A549 (cell line): ENCODE measurements around the gene CRK. TPM values are rescaled to one million over a fixed set of nuclear protein-coding genes. Genes with fewer than 3 reads are reported as not detected.

Experiments used
- ATAC-seq, 2 experiments: fragments of 200-7000 bp in 1 of 2; fragments of >200 bp in 1 of 2; cut with Nextera tagmentation in 1 of 2; cut with Tn5 transposase in 1 of 2; 3 replicates each; pipeline versions ENCODE4 v1.8.0 to v1.9.1; 2018 to 2020; ENCODE audit warnings: mild to moderate bottlenecking in 1 of 2, moderate library complexity in 1 of 2
- CTCF ChIA-PET: fragments of 300-600 bp; sonication (Branson Sonifier 250); formaldehyde crosslinking; extraction: SDS; loops from one replicate; lab custom pipeline; 2021; ENCODE audit warnings: antibody characterized with exemption, inconsistent platforms; lab: Yijun Ruan, JAX
- POLR2A ChIA-PET: fragments of 350-600 bp; formaldehyde crosslinking; extraction: SDS; loops from one replicate; lab custom pipeline; 2021; ENCODE audit warnings: antibody characterized with exemption, inconsistent platforms; lab: Yijun Ruan, JAX
- DNase-seq, 2 experiments: peaks; one replicate each; pipeline versions ENCODE4 v3.0.0 to v3.0.0-alpha.2; 2011 to 2016; ENCODE audit warnings: low read depth in 1 of 2, low spot score in 1 of 2
- FAIRE-seq: peaks from 2 replicates; lab custom pipeline; 2011; peaks lifted over from hg19 to GRCh38; lab: Jason Lieb, UNC
- H3K27ac ChIP-seq, 2 experiments: fragments of >200 bp; sonication (Bioruptor Twin); formaldehyde crosslinking; 3 replicates each; pipeline ENCODE4 v1.5.1; 2016 to 2017
- H3K4me1 ChIP-seq: fragments of >200 bp; sonication (Bioruptor Twin); formaldehyde crosslinking; 3 replicates; pipeline ENCODE4 v1.6.1; 2016
- H3K4me2 ChIP-seq: fragments of >200 bp; sonication (Bioruptor Twin); formaldehyde crosslinking; 3 replicates; pipeline ENCODE4 v1.6.1; 2016
- H3K4me3 ChIP-seq: fragments of >200 bp; sonication (Bioruptor Twin); formaldehyde crosslinking; 3 replicates; pipeline ENCODE4 v1.5.1; 2016
- H3K9me3 ChIP-seq: fragments of >200 bp; sonication (Bioruptor Twin); formaldehyde crosslinking; 3 replicates; pipeline ENCODE4 v1.6.1; 2016
- ATOH8 ChIP-seq: fragments of 250-450 bp; sonication (Bioruptor Pico); IDR thresholded peaks from 2 replicates; pipeline ENCODE4 v1.5.0; 2020; ENCODE audit warnings: low read depth, mild to moderate bottlenecking, moderate library complexity
- CEBPB ChIP-seq, 2 experiments: fragments of >200 bp in 1 of 2; sonication (Bioruptor Twin) in 1 of 2; formaldehyde crosslinking in 1 of 2; IDR thresholded peaks; 2 replicates each; pipeline ENCODE4 v1.6.1; 2012 to 2016
- EHMT2 ChIP-seq: fragments of 200-600 bp; sonication (generic); IDR thresholded peaks from 2 replicates; pipeline ENCODE4 v1.6.1; 2016; ENCODE audit warnings: antibody characterized with exemption, low read depth, mild to moderate bottlenecking, moderate library complexity
- ESRRA ChIP-seq: fragments of 150-350 bp; IDR thresholded peaks from 2 replicates; pipeline ENCODE4 v1.6.1; 2014; ENCODE audit warnings: mild to moderate bottlenecking, low read length, borderline replicate concordance
- HDAC2 ChIP-seq: fragments of 200-600 bp; sonication (generic); IDR thresholded peaks from 2 replicates; pipeline ENCODE4 v1.6.1; 2016
- HOXB5 ChIP-seq: fragments of 250-450 bp; sonication (Bioruptor Pico); IDR thresholded peaks from 2 replicates; pipeline ENCODE4 v1.5.0; 2020; ENCODE audit warnings: mild to moderate bottlenecking, moderate library complexity
- MAFK ChIP-seq: fragments of 450-650 bp; IDR thresholded peaks from 2 replicates; pipeline ENCODE4 v1.6.1; 2014; ENCODE audit not compliant: partially characterized antibody
- MAX ChIP-seq: IDR thresholded peaks from 2 replicates; pipeline ENCODE4 v1.6.1; 2012
- MAZ ChIP-seq: fragments of 150-350 bp; IDR thresholded peaks from 2 replicates; pipeline ENCODE4 v1.6.1; 2014; ENCODE audit warnings: antibody characterized with exemption, low read depth, low read length, borderline replicate concordance
- NFE2L2 ChIP-seq: fragments of 150-350 bp; conservative IDR thresholded peaks from 2 replicates; pipeline ENCODE4 v1.6.1; 2014; ENCODE audit warnings: low read length
- POLR2A ChIP-seq: IDR thresholded peaks from 2 replicates; pipeline ENCODE4 v1.6.1; 2012; ENCODE audit warnings: mild to moderate bottlenecking, low read length
- RCOR1 ChIP-seq: fragments of 150-350 bp; IDR thresholded peaks from 2 replicates; pipeline ENCODE4 v1.6.1; 2014; ENCODE audit warnings: antibody characterized with exemption, low read length, low read depth
- SREBF2 ChIP-seq: fragments of 450-650 bp; IDR thresholded peaks from 2 replicates; pipeline ENCODE4 v1.6.1; 2014; ENCODE audit warnings: mild to moderate bottlenecking, moderate library complexity
- TFCP2L1 ChIP-seq: fragments of 250-450 bp; sonication (Bioruptor Pico); IDR thresholded peaks from 2 replicates; pipeline ENCODE4 v1.5.0; 2021; ENCODE audit warnings: mild to moderate bottlenecking
- TP53 ChIP-seq: fragments of 250-450 bp; sonication (Bioruptor Pico); IDR thresholded peaks from 2 replicates; pipeline ENCODE4 v1.5.0; 2021; ENCODE audit warnings: mild to moderate bottlenecking, moderate library complexity
- ZC3H11A ChIP-seq: fragments of 450-650 bp; IDR thresholded peaks from 2 replicates; pipeline ENCODE4 v1.6.1; 2014; ENCODE audit warnings: antibody characterized with exemption, mild to moderate bottlenecking
- ZNF302 ChIP-seq: fragments of 250-450 bp; sonication (Bioruptor Pico); IDR thresholded peaks from 2 replicates; pipeline ENCODE4 v1.9.0; 2021; ENCODE audit warnings: inconsistent platforms, mild to moderate bottlenecking, moderate library complexity
- ZSCAN20 ChIP-seq: fragments of 250-450 bp; sonication (Bioruptor Pico); IDR thresholded peaks from 2 replicates; pipeline ENCODE4 v1.8.0; 2022; ENCODE audit warnings: mild to moderate bottlenecking, moderate library complexity
- WGBS: methylation state at CpG from one replicate; pipeline ENCODE4 v1.1.6; 2017; ENCODE audit errors: missing lambda C conversion rate; 5-methylcytosine and 5-hydroxymethylcytosine counted together
- polyA plus RNA-seq, 4 experiments: library from polyadenylated mRNA; depleted of rRNA in 3 of 4; stranded (reverse); fragments of >200 nt; fragmentation: RNase III in 1 of 4; extraction: RNeasy Plus Mini Kit Qiagen cat#74134 plus additional on column Dnase treatment in 1 of 4; gene quantifications; 2 replicates in 3 of 4; 3 replicates in 1 of 4; pipeline ENCODE4 v1.2.3, GENCODE V29; 2011 to 2017
- TF ChIP-seq, protein P1 (sequence below): fragments of >200 bp; sonication (Bioruptor Twin); formaldehyde crosslinking; IDR thresholded peaks from 3 replicates; pipeline ENCODE4 v1.5.1; 2016

Gene CRK
- polyA plus RNA-seq, 2 of the 4 experiments (the other 2 are of a cell fraction), result 76.5 to 124 TPM

DNA sequence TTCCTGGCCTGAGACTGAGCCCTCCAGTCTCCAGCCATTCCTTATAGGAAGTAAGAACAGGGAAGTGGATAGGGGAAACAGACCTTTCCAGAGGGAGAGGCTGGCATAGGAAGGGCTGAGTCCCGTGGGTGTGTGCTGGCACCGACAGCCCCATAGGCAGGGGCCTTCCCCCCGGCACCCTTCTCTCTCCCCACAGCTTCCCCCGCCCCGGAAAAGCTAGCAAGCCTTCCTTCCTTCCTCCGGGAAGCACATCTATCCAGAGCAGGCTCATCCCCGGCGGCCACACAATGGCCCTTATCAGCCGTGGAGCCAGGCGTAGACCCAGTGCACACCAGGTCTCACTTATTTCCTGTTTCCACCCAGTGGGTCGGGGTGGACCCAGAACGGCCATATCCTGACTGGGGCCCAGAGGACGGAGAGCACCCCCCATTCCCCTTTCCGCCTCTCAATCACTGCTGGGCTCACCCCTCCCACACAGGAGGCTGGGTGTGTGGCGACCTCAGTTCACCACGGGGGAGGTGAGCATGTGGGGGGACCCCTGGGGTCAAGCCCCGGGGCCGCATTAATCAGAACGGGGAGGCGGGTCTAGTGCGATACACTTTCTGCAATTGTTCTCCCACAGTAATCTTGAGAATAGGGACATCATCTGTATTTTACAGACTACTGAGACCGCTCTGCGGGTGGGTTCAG lies 37.4 kb upstream of the CRK start:
- Histone ChIP-seq H3K9me3 (no peaks in the 10 kb centered on the region), H3K4me3 (no peak overlapping the region), H3K4me2 (no peak overlapping the region), H3K27ac (no peak overlapping the region), H3K4me1 (peaks cover 29% of the 10 kb centered on the region)
- ChIA-PET POLR2A (interaction anchor here (0.6 kb wide), 1 partner anchor 23 kb away, joined by 6 read pairs; the partner anchor contains the start of gene INPP5K), CTCF (interaction anchor here (0.6 to 3.2 kb wide), 3 partner anchors 16 to 136 kb away, joined by 4 to 25 read pairs (median 11); partner anchors contain the start of gene INPP5K)
- ATAC-seq (no peak), DNase-seq (no peak), FAIRE-seq (no peak)
- TF ChIP-seq MAX (no peak), NFE2L2 (no peak), EHMT2 (no peak), HOXB5 (CRISPR knock-in tag) (no peak), ZSCAN20 (CRISPR knock-in tag) (no peak), MAZ (no peak), RCOR1 (no peak), SREBF2 (no peak), ATOH8 (no peak), TP53 (CRISPR knock-in tag) (no peak), ZNF302 (CRISPR knock-in tag) (no peak), ESRRA (no peak), MAFK (no peak), ZC3H11A (no peak), TFCP2L1 (no peak)
- TF ChIP-seq, protein P1, sequence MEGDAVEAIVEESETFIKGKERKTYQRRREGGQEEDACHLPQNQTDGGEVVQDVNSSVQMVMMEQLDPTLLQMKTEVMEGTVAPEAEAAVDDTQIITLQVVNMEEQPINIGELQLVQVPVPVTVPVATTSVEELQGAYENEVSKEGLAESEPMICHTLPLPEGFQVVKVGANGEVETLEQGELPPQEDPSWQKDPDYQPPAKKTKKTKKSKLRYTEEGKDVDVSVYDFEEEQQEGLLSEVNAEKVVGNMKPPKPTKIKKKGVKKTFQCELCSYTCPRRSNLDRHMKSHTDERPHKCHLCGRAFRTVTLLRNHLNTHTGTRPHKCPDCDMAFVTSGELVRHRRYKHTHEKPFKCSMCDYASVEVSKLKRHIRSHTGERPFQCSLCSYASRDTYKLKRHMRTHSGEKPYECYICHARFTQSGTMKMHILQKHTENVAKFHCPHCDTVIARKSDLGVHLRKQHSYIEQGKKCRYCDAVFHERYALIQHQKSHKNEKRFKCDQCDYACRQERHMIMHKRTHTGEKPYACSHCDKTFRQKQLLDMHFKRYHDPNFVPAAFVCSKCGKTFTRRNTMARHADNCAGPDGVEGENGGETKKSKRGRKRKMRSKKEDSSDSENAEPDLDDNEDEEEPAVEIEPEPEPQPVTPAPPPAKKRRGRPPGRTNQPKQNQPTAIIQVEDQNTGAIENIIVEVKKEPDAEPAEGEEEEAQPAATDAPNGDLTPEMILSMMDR, result no peak
- 92% methylated on average over 20 of the region's 23 CpGs for WGBS

GRCh38 chr17:1492249-1493206 lies 36.5 kb upstream of the CRK start, which contains the start of gene MYO1C:
TSS of gene MYO1C (minus strand) at chr17:1492686. CDS start at chr17:1492487, 199 bp downstream.
- H3K4me3 ChIP-seq, result peak within 1 kb of the TSS; percentile 94
- FAIRE-seq (no peak), DNase-seq (no peak), ATAC-seq (no peak)
- WGBS, result 87% methylated on average over 25 of the region's 35 CpGs
- peak within 1 kb of the TSS; percentile 96 for H3K4me2 ChIP-seq
- CTCF ChIA-PET, result interaction anchor here (0.5 to 3.2 kb wide), 8 partner anchors 11 to 160 kb away, joined by 3 to 25 read pairs (median 4); partner anchors contain the start of gene INPP5K
- H3K27ac ChIP-seq, result peak within 1 kb of the TSS; percentile 97 to 98
- TF ChIP-seq CEBPB (IDR thresholded peaks at IDR 0.05) (no peak), HDAC2 (no peak), POLR2A (no peak)
- POLR2A ChIA-PET, result interaction anchor here (0.6 kb wide), 2 partner anchors 24 to 57 kb away, joined by 3 to 9 read pairs; partner anchors contain the start of gene INPP5K
- peaks cover 32% of the 10 kb centered on the region for H3K4me1 ChIP-seq
- H3K9me3 ChIP-seq, result no peaks in the 10 kb centered on the region
